Keratinocyte (primary cell): Measurements from ENCODE around the gene CYP2E1.
A peak's percentile ranks its signal among the peaks of the same experiment; 100 is the strongest.

ENCODE experiments used
- EZH2 ChIP-seq: IDR thresholded peaks from one replicate; pipeline ENCODE4 v1.6.1; 2012; ENCODE audit warnings: inconsistent platforms, mild to moderate bottlenecking, low read length, moderate library complexity
- TF ChIP-seq, protein P1 (sequence below), 3 experiments: IDR thresholded peaks in 1 of 3; conservative IDR thresholded peaks in 1 of 3; optimal IDR thresholded peaks in 1 of 3; 2 replicates in 2 of 3; 3 replicates in 1 of 3; pipeline versions ENCODE3 to v1.5.1; 2011; ENCODE audit warnings: low read length in 3 of 3, mild to moderate bottlenecking in 3 of 3, moderate library complexity in 2 of 3, control low read depth in 1 of 3, inconsistent platforms in 1 of 3; ENCODE audit not compliant: insufficient read depth in 2 of 3; ENCODE audit errors: extremely low read depth in 1 of 3

DNA sequence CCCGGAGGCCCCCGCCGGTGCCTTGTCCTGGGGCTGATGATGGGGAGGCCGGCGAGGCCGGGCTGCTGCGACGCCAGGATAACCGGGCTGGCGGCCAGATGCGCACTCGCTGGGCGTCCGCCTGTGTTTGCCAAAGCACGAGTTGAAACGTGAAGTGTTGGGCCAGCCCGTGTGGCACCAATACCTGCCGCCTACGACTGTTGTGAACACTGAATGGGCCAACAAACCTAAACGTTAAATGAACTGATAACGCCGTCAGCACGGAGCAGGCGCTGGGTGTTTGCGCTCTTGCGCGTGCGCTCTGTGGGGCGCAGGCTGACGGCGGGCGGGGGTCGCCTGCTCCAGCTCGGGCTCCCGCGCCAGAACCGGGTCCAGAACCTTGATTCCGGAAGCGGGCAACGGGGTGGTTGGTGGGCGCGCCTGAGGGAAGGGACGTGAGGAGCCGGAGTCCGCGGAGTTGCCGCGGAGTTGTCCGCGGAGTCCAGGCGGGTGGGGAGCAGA, 658 bp downstream of the CYP2E1 start:
- TF ChIP-seq EZH2 = peak; percentile 60
- TF ChIP-seq, protein P1, sequence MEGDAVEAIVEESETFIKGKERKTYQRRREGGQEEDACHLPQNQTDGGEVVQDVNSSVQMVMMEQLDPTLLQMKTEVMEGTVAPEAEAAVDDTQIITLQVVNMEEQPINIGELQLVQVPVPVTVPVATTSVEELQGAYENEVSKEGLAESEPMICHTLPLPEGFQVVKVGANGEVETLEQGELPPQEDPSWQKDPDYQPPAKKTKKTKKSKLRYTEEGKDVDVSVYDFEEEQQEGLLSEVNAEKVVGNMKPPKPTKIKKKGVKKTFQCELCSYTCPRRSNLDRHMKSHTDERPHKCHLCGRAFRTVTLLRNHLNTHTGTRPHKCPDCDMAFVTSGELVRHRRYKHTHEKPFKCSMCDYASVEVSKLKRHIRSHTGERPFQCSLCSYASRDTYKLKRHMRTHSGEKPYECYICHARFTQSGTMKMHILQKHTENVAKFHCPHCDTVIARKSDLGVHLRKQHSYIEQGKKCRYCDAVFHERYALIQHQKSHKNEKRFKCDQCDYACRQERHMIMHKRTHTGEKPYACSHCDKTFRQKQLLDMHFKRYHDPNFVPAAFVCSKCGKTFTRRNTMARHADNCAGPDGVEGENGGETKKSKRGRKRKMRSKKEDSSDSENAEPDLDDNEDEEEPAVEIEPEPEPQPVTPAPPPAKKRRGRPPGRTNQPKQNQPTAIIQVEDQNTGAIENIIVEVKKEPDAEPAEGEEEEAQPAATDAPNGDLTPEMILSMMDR (optimal IDR thresholded peaks at IDR 0.05 in 1 of 3, IDR thresholded peaks at IDR 0.05 in 1 of 3, conservative IDR thresholded peaks at IDR 0.05 in 1 of 3; ENCODE audit: extremely low read depth in 1 of 3, insufficient read depth in 2 of 3, low read length in 3 of 3) = no peak
